Fibroblast of gingiva (primary cell): ENCODE results near the gene F8.
"Not testable (repeated sequence)": the region's sequence is repeated elsewhere in the genome, so short reads cannot be mapped to it uniquely, and the experiment has no call there.

Source experiments
- DNase-seq: peaks from one replicate; pipeline ENCODE4 v3.0.0-alpha.2; 2011; ENCODE audit warnings: low read depth

The F8 gene

GRCh38 chrX:154873329-154873728, 149.2 kb downstream of the F8 start:
- no peak for DNase-seq

DNA sequence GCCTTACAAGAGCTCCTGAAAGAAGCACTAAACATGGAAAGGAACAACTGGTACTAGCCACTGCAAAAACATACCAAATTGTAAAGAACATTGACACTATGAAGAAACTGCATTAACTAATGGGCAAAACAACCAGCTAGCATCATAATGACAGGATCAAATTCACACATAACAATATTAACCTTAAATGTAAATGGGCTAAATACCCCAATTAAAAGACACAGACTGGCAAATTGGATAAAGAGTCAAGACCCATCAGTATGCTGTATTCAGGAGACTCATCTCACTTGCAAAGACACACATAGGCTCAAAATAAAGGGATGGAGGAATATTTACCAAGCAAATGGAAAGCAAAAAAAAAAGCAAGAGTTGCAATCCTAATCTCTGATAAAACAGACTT, 154.0 kb downstream of the F8 start:
- not testable (repeated sequence) for DNase-seq

DNA sequence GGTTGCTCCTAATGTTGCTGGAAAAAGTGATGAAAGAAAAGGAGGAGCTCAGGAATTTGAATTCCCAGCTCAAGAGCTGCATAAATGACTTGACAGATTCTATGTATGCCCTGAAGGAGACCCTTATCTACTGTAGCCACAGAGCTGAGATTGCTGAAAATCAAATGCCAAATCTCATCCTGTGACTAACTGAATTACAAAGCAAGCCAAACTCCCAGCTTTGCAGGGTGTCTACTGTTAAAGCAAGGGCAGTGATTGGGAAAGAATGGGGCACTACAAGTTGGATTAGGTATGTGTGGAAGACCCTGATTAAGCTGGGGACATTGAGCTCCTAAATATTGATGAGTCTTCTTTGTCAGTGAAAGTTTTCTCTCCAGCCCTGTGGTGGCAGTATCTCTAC, 167.3 kb downstream of the F8 start:
- DNase-seq: no peak

- no peak for DNase-seq
Observed at GRCh38 chrX:154850957-154851611, 171.4 kb downstream of the F8 start.

- peak; percentile 50 for DNase-seq
Observed at GRCh38 chrX:154840856-154841255, 181.7 kb downstream of the F8 start.

DNA sequence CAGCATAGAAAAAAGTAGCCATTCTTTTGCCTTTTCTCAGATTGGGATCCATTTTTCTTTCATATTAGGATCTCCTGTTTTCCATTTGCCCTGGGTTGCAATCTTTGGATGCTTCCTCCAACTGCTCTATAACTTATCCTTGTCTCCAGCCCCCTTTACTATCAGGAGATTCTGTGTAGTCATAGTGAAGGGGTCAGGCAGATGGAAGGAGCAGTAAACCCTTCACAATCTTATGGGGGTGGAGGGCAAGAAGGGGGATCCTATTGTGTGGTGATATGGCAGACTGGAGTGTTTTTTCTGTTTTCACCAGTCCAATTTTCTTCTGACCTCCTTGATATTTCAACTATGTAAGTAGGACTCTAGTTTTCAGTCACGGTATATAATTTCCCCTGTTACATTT, 186.4 kb downstream of the F8 start:
- DNase-seq: no peak

DNA sequence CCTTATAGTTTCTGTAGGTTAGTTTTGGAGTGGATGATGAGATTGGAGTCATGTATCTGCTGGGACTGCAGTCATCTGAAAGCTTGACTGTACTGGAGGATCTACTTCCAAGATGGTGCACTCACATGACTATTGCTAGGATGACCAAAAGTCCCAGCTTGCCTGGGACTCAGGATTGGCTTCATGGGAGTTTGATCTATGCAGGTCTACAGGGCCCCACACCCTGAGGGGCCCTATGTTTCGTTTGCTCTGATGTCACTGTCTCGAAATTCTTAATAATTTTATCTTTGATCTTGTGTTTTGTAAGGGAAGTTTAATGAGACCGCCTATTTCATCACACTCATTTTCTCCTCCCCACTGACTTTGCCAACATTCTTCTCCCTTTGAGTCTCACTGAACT, 188.0 kb downstream of the F8 start, which contains the start of gene SMIM9:
Gene SMIM9 (minus strand): TSS at position 101 of the 400 bp plus-strand sequence. CDS start 3,806 bp downstream, outside the sequence.
- DNase-seq: no peak

- no peak for DNase-seq
Observed at GRCh38 chrX:154833746-154834274, 188.7 kb downstream of the F8 start.

DNA sequence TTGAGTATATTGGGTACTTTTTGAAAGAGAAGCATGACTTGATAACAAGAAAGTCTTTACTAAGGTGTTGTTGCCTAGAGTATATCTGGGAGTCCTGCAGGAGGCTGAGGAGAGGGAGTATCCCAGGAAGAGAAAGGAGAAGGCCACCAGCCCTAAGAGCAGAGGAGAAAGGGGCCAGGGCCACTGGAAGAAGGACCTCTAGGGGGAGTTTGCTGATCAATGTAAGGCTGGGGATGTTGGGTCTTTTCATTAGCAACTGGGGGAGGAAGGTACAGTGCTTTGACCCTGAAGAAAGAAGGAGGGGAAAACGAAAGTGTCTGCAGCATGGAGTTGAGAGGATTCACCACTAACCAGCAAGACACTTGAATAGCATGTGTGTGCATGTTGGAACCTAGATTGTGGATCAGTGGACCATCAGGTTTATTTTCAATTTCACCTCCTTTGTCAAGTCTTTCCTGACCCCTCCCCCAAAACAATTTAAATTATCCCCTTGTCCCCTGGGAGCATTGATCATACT, 192.5 kb downstream of the F8 start:
- DNase-seq: no peak

- no peak for DNase-seq
Observed at GRCh38 chrX:154829134-154829533, 193.4 kb downstream of the F8 start.

GRCh38 chrX:154828016-154828408, 194.5 kb downstream of the F8 start:
- DNase-seq: no peak

GRCh38 chrX:154827194-154828015, 195.1 kb downstream of the F8 start:
- peak; percentile 3 for DNase-seq

GRCh38 chrX:154825586-154825985, 196.9 kb downstream of the F8 start:
- not testable (repeated sequence) for DNase-seq

- DNase-seq: no peak
Observed at GRCh38 chrX:154824638-154825037, 197.9 kb downstream of the F8 start.

DNA sequence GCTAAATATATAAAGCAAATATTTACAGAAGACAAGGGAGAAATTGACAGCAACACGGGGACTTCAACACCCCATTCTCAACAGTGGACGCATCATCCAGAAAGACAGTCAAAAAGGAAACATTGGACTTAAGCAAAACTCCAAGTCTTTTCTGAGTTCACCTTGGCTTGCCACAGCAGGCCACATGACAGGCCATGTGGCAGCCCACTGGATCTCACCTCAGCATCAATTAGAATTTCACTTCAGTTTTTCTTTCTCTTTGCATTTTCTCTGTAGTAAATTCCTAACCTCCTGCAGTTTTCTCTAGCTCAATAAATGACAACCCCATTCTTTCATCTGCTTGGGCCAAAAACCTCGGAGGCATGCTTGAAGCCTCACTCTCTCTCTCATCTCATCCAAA, 200.5 kb downstream of the F8 start:
- DNase-seq: no peak

DNA sequence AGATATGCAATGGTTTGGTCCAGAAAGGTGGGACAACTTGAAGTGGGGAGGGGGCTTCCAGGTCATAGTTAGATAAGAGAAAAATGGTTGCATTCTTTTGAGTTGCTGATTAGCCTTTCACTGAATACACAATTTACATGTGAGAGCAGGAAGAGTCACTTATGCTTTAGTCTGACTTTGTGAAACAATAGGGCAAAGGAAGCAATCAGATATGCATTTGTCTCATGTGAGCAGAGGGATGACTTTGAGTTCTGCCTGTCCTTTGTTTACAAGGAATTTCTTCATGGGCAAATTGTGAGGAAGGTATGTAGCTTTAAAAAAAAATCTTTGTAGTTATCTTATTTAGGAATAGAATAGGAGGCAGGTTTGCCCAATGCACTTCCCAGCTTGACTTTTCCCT, 201.0 kb downstream of the F8 start:
- no peak for DNase-seq

- DNase-seq: no peak
Observed at GRCh38 chrX:154819771-154820341, 202.7 kb downstream of the F8 start.

- no peak for DNase-seq
Observed at GRCh38 chrX:154818916-154819770, 203.4 kb downstream of the F8 start.

- not testable (repeated sequence) for DNase-seq
Observed at GRCh38 chrX:154817048-154817618, 205.4 kb downstream of the F8 start.

- not testable (repeated sequence) for DNase-seq
Observed at GRCh38 chrX:154816326-154816898, 206.1 kb downstream of the F8 start.

DNA sequence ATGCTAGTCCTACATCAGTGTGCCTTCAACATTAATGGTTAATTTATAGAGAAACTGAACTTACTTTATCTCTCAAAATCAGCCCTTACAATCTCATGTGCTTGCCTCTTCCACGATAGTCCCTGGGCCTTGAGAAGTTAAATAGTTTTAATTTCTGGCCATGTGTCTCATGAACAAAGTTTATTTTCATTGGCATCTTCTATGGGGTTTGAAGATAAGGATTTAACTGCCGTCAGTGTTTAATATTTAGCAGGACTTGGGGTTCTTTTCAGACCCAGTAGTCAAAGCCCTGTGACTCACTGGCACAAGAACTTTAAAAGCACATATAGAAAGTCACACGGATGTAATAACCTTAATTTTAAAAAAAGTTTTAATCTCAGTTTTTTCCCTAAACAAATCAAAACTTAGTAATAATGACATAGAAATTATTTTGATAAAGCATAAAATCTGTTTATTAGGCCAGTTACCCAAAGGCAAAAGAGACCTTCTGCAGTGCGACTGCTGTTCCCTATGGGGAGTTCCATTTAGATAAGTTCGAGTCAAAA, 207.2 kb downstream of the F8 start:
- no peak for DNase-seq
